Adipose tissue (tissue), 3 donors: ENCODE results near the gene RUFY4. TPM values are rescaled to one million over a fixed set of nuclear protein-coding genes. Genes with fewer than 3 reads are reported as not detected.
"Not testable (repeated sequence)": the region's sequence is repeated elsewhere in the genome, so short reads cannot be mapped to it uniquely, and the experiment has no call there.

ENCODE experiments used
- H3K27ac ChIP-seq: one replicate; pipeline ENCODE4 v1.5.1; 2013; ENCODE audit warnings: low read depth, low read length
- WGBS, 3 donors: extraction: QIAGEN DNeasy Blood & Tissue Kit; methylation state at CpG; one replicate each; pipeline ENCODE4 v1.1.7; 2013; 5-methylcytosine and 5-hydroxymethylcytosine counted together
- polyA plus RNA-seq, 3 donors: library from polyadenylated mRNA; stranded (reverse); fragments of 200-250 nt; gene quantifications; one replicate each; pipeline ENCODE4 v1.2.3, GENCODE V29; 2013
- donor health status: healthy with polysubstance abuse.
- donor health status: Bipolar disorder and iron deficiency.
- donor health status: healthy.

RUFY4 gene
- polyA plus RNA-seq, result under 1 TPM in 2 of 3 donors, not detected in 1; 0.07 to 0.40 TPM

GRCh38 chr2:218068721-218069334 lies at the start of gene RUFY4:
RUFY4 (plus strand) TSS chr2:218069253; CDS start chr2:218070606, 1,353 bp downstream.
- H3K27ac ChIP-seq, result not testable (repeated sequence)
- WGBS, 3 donors, result 2 to 4% (median 3%) methylated on average over 14 to 15 of the region's 15 CpGs

DNA sequence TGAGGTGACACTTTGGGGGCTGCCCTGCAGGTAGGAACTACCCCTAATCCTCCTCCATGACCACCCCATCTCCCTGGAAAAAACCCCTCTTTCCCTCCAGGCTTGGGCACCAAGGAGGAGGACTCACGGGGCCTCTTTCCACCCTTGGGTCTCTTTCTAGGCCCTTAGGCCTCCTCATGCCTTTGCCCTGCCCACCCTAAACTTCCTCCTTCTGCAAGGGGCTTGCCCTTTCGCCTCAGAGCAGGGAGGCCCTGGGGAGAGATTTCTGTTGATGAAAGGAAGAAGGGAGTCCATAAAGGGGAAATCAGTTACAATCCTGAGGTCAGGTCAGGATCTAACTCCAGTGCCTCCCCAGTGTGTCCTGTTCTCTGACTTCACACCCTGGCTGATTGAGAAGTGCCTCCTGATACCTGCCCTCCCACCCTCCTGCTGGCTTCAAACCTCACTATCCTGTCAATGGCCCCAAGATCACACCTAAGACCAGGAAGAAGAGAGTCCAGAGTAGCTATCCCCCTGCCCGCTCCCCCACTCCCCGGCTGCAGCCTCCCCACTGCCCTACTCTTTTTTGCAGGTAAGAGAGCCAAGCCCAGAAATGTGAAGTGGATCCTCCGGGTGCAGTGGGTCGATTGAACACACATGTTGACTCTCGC lies 49.5 kb upstream of the RUFY4 start:
- 75 to 89% (median 81%) methylated on average over 7 of the region's 7 CpGs for WGBS, 3 donors
- H3K27ac ChIP-seq, result no peak overlapping the region

DNA sequence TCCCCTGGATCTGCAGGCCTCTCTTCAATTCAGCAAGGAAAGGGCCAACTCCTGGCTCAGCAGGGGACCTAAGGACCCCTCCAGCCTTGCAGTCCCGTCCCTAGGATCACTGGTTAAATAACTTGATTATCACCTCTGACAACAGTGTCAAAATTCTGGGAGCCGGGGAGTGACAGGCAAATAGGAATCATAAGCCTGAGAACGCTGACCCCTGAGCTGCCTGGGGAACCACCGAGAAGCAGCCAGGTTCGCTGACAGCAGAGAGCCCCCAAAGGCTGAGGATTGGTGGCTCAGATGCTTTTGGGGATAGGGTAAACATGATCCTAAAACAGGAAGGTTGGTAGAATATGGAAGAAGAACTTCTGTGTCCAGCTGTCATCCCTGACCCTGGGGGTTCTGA lies 48.8 kb upstream of the RUFY4 start:
- no peak overlapping the region for H3K27ac ChIP-seq
- 87 to 95% (median 91%) methylated on average over 5 of the region's 5 CpGs for WGBS, 3 donors

- no peak overlapping the region for H3K27ac ChIP-seq
- 86 to 89% (median 87%) methylated on average over 6 of the region's 6 CpGs for WGBS, 3 donors
Measured at GRCh38 chr2:218020966-218021535, 48.0 kb upstream of the RUFY4 start.

GRCh38 chr2:218021536-218022071 lies 47.4 kb upstream of the RUFY4 start:
- WGBS, 3 donors, result 74 to 89% (median 77%) methylated on average over 12 of the region's 12 CpGs
- no peak overlapping the region for H3K27ac ChIP-seq

DNA sequence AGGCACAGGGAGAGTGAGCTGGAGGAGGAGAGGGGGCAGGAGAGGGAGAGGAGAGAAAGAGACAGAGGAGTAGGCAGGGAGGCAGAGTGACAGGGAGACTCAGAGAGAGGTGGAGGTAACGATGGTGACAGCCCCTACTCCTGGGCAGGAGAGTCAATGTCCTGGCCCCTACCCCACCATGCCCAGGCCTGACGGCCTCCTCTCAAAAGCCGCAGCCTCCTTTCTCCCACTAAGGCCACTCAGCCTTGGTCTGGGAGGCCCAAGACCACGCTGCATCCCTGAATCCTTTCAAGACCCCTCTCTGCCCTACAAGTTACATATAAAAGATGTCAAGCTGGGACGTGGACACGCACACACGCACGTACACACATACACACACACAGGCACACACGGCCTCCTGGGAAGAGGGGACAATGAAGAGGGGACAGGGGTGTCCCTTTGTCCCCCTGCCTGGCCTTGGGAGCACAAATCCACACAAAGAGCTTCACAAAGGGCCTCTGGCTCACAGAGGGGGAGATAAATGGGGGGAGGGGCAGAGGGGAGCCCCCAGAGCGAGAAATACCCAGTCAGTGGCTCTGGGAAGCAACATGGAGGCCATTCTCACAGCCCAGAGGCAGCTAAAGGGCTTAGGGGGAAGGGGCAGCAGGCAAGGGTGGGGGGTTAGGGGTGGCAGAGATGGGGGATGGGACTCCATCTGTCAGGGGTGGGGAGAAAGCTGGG lies 46.8 kb upstream of the RUFY4 start:
- WGBS, 3 donors, result 91 to 98% (median 93%) methylated on average over 10 of the region's 10 CpGs

DNA sequence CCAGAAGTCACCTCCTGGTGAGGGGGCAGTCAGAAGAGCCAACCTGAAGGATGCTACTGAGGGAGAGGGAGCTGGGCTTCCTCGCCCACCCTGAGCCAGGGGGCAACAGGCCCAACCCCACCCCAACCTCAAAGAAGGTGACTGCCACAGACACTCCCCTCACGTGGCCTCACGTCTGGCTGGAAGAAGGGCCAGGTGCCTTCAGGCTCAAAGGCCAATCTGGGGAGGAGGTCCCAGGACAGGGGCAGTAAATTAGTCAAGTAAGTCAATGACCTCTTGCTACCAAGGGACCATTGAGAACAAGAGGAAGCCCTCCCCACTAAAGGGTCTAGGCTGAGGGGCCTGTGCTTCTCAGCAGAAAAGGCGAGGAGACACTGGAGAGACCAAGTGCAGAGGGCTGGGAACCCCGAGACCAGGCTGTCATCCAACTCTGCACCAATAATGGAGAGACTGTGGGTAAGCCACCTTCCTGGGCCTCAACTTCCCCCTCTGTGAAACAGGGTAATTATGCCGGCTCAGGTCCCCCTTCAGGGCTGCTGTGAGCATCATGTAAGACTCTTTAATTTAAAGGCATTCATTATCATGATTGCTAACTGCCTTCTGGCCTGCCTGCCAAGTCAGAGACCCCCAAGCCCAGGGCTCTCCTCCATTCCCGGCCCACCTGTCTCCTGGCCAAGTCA lies 46.1 kb upstream of the RUFY4 start:
- WGBS, 3 donors, result 90 to 93% (median 91%) methylated on average over 7 of the region's 7 CpGs
- no peak overlapping the region for H3K27ac ChIP-seq

More for the DNA sequence above, 46.8 kb upstream of the RUFY4 start:
- no peak overlapping the region for H3K27ac ChIP-seq

- WGBS, 3 donors, result 70 to 79% (median 76%) methylated on average over 3 of the region's 3 CpGs
- no peak overlapping the region for H3K27ac ChIP-seq
Measured at GRCh38 chr2:218023636-218024035, 45.4 kb upstream of the RUFY4 start.

DNA sequence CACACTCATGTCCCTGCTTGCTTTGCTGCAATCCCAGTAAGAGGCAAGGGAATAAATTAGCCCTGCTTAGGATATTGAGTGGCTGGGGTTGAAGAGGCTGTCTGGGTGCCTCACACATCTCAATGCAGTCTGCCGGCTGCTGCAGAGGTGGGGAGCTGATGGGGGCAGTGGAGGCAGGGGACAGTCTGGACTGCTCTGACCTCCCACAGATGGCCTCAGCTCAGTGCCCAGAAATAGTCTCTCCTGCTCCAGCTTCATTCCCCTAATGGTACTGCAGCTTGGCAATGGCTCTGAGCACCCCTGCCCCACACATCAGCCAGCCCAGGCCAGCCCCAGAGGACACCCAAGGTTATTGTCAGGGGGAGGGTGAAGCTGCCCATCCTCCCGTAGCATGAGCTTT lies 44.7 kb upstream of the RUFY4 start:
- no peak overlapping the region for H3K27ac ChIP-seq
- 63 to 82% (median 81%) methylated on average over 2 of the region's 2 CpGs for WGBS, 3 donors

GRCh38 chr2:218024871-218025270 lies 44.2 kb upstream of the RUFY4 start:
- 84 to 94% (median 88%) methylated on average over 2 of the region's 2 CpGs for WGBS, 3 donors
- no peak overlapping the region for H3K27ac ChIP-seq

DNA sequence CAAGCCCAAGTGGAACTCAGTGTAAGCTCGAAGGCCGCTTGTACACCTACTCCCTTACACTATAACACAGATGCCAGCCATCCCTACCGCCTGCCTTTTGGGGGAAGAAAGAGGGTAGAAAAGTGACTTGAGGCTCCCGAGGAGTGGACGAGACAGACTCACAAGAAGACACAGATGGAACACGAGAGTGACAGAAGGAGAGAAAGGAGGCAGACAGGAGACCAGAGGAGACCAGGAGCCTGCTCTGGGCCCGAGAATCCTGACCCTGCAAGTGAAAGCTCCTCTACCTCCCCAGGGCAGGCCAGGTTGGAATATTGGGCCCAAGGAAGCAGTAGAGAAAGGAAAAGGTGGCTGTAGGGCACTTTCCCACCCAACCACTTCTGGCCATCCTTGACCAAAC lies 42.8 kb upstream of the RUFY4 start:
- WGBS, 3 donors, result 93 to 95% (median 93%) methylated on average over 7 of the region's 7 CpGs

GRCh38 chr2:218026676-218027425 lies 42.2 kb upstream of the RUFY4 start:
- H3K27ac ChIP-seq, result no peak overlapping the region
- 58 to 83% (median 81%) methylated on average over 17 of the region's 17 CpGs for WGBS, 3 donors

More for the DNA sequence above, 42.8 kb upstream of the RUFY4 start:
- no peak overlapping the region for H3K27ac ChIP-seq

DNA sequence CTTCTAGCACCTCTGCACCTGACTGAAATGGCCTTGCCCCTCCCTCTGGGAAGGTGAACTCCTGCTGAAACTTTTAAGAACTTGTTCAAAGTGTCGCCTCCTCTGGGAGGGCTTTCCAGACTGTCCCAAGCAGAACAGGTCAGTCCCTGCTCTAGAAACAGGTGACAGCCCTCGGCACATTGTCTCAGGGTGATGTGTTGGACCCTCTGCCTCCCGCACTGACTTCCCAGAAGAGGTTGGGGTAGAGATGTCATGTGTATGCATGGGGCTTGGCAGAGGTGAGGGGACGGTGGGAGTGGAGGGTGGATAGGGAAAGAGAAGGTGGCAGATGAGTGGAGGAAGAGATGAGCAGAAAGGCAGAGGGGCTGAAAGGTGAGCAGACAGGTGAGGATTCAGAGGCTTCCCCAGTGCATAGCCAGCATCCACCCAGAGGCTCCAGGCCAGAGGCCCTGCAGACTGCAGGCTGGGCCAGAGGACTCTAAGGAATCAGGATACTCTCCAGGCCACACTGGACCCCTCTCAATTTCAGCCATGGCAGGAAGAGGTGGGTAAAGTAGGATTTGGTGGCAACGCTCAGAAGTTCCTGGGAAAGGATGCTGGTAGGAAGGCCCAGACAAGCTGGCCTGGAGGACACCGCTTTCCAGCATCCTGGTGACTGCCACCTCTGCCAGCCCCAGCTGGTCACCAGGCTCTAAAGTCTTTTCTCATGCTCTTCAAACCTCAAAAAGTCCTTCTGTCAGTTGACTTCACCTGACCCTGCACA lies 41.4 kb upstream of the RUFY4 start:
- no peak overlapping the region for H3K27ac ChIP-seq
- WGBS, 3 donors, result 93 to 96% (median 93%) methylated on average over 6 of the region's 6 CpGs

DNA sequence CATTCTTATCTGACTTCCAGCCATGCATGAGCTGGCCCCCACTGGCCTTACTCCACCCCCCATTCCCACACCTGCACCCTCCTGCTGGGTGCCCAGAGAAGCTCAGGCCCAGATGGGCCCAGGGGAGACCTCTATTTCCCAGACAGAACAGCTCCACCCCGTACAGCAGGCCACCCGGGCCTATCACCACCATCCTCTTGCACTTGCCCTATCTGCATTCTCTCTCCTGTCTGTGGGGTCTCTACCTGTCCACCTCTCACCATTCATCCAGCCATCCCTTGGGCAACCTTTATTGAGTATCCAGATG lies 40.9 kb upstream of the RUFY4 start:
- WGBS, 3 donors, result 83 to 96% (median 86%) methylated on average over 2 of the region's 2 CpGs
- no peak overlapping the region for H3K27ac ChIP-seq

GRCh38 chr2:218028562-218029348 lies 40.3 kb upstream of the RUFY4 start:
- no peak overlapping the region for H3K27ac ChIP-seq
- 36 to 71% (median 68%) methylated on average over 5 to 6 of the region's 6 CpGs for WGBS, 3 donors
